Esophagus squamous epithelium (tissue), 4 donors: ENCODE results near the gene SP3.

Experiments used
- CTCF ChIP-seq, 6 experiments: fragments of 450-650 bp in 4 of 6; fragments of 200-600 bp in 2 of 6; sonication (generic) in 2 of 6; IDR thresholded peaks; one replicate each; pipeline ENCODE4 v1.5.1; 2016 to 2019; ENCODE audit warnings: antibody characterized with exemption in 6 of 6, mild to moderate bottlenecking in 4 of 6, moderate library complexity in 4 of 6
- POLR2A ChIP-seq, 4 donors: fragments of 450-650 bp; IDR thresholded peaks; one replicate each; pipeline ENCODE4 v1.6.1; 2017; ENCODE audit warnings: antibody characterized with exemption in 4 of 4, mild to moderate bottlenecking in 4 of 4, moderate library complexity in 3 of 4

GRCh38 chr2:173866874-173867618 lies 98.1 kb downstream of the SP3 start:
- no peak for TF ChIP-seq CTCF (IDR thresholded peaks at IDR 0.05)
- TF ChIP-seq POLR2A (IDR thresholded peaks at IDR 0.05): no peak
